CD4-positive, alpha-beta T cell treated with Interleukin-4 for 4 hours (primary cell): ENCODE measurements around the gene EXT2.

Experiments
- DNase-seq: peaks from one replicate; pipeline ENCODE4 v3.0.0-alpha.2; 2020

The EXT2 gene

GRCh38 chr11:44095506-44096359 lies at the start of gene EXT2:
Gene EXT2 (plus strand): TSS chr11:44095678. CDS start chr11:44107713, 12,035 bp downstream.
- DNase-seq = peak; percentile 84

GRCh38 chr11:44046182-44046581 lies 49.3 kb upstream of the EXT2 start:
- DNase-seq = no peak

GRCh38 chr11:44047298-44047697 lies 48.2 kb upstream of the EXT2 start:
- DNase-seq = no peak

- DNase-seq = no peak
Observed at GRCh38 chr11:44047931-44048431, 47.5 kb upstream of the EXT2 start, which contains the start of gene ACCSL. Gene ACCSL (plus strand): TSS chr11:44047981. CDS start chr11:44048037, 56 bp downstream.

GRCh38 chr11:44049832-44050231 lies 45.6 kb upstream of the EXT2 start:
- no peak for DNase-seq

- DNase-seq = no peak
Observed at GRCh38 chr11:44051171-44051570, 44.3 kb upstream of the EXT2 start.

- DNase-seq = no peak
Observed at GRCh38 chr11:44057340-44057739, 38.1 kb upstream of the EXT2 start.

GRCh38 chr11:44058275-44058674 lies 37.2 kb upstream of the EXT2 start:
- DNase-seq = no peak

GRCh38 chr11:44065161-44065661 lies 30.3 kb upstream of the EXT2 start:
- no peak for DNase-seq

GRCh38 chr11:44065841-44066731 lies 29.4 kb upstream of the EXT2 start, which contains the start of gene ACCS:
Gene ACCS (plus strand): TSS chr11:44066270. CDS start chr11:44067628, 1,358 bp downstream.
- DNase-seq = peak; percentile 89

GRCh38 chr11:44066732-44067141 lies 28.7 kb upstream of the EXT2 start:
- DNase-seq = peak; percentile 10

GRCh38 chr11:44067266-44067665 lies 28.2 kb upstream of the EXT2 start:
- DNase-seq = no peak

GRCh38 chr11:44068180-44068579 lies 27.3 kb upstream of the EXT2 start:
- no peak for DNase-seq

- no peak for DNase-seq
Observed at GRCh38 chr11:44071157-44071556, 24.3 kb upstream of the EXT2 start.

GRCh38 chr11:44072757-44073658 lies 22.5 kb upstream of the EXT2 start:
- DNase-seq = no peak

- no peak for DNase-seq
Observed at GRCh38 chr11:44078794-44079193, 16.7 kb upstream of the EXT2 start.

GRCh38 chr11:44079376-44079775 lies 16.1 kb upstream of the EXT2 start:
- no peak for DNase-seq

- no peak for DNase-seq
Observed at GRCh38 chr11:44080951-44081350, 14.5 kb upstream of the EXT2 start.

- no peak for DNase-seq
Observed at GRCh38 chr11:44082645-44083044, 12.8 kb upstream of the EXT2 start.

GRCh38 chr11:44083433-44083832 lies 12.0 kb upstream of the EXT2 start:
- no peak for DNase-seq

- no peak for DNase-seq
Observed at GRCh38 chr11:44083906-44084305, 11.6 kb upstream of the EXT2 start.

GRCh38 chr11:44085330-44085729 lies 10.1 kb upstream of the EXT2 start:
- no peak for DNase-seq
